Measurements from ENCODE around the gene TUBB2B.

GRCh38 chr6:3186974-3187382 is 40.5 kb downstream of the TUBB2B start:
- TF ChIP-seq, protein P1, sequence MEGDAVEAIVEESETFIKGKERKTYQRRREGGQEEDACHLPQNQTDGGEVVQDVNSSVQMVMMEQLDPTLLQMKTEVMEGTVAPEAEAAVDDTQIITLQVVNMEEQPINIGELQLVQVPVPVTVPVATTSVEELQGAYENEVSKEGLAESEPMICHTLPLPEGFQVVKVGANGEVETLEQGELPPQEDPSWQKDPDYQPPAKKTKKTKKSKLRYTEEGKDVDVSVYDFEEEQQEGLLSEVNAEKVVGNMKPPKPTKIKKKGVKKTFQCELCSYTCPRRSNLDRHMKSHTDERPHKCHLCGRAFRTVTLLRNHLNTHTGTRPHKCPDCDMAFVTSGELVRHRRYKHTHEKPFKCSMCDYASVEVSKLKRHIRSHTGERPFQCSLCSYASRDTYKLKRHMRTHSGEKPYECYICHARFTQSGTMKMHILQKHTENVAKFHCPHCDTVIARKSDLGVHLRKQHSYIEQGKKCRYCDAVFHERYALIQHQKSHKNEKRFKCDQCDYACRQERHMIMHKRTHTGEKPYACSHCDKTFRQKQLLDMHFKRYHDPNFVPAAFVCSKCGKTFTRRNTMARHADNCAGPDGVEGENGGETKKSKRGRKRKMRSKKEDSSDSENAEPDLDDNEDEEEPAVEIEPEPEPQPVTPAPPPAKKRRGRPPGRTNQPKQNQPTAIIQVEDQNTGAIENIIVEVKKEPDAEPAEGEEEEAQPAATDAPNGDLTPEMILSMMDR (IDR thresholded peaks at IDR 0.05; ENCODE audit: low read depth, low read length, missing input control), result no peak
- TF ChIP-seq REST (IDR thresholded peaks at IDR 0.05), result no peak
- no peak for TF ChIP-seq JUND (IDR thresholded peaks at IDR 0.05)
- TF ChIP-seq FOXA1 (IDR thresholded peaks at IDR 0.05), result no peak
- TF ChIP-seq EGR1 (IDR thresholded peaks at IDR 0.05; ENCODE audit: low read depth in 2 of 2), result no peak
- no peak for TF ChIP-seq RAD21 (IDR thresholded peaks at IDR 0.05)
- no peak for TF ChIP-seq TAF1 (conservative IDR thresholded peaks at IDR 0.05)
- TF ChIP-seq GABPA (IDR thresholded peaks at IDR 0.05 in 1 of 2, conservative IDR thresholded peaks at IDR 0.05 in 1 of 2), result no peak
- TF ChIP-seq, protein P2, sequence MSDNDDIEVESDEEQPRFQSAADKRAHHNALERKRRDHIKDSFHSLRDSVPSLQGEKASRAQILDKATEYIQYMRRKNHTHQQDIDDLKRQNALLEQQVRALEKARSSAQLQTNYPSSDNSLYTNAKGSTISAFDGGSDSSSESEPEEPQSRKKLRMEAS (IDR thresholded peaks at IDR 0.05), result no peak
- no peak for TF ChIP-seq SP1 (IDR thresholded peaks at IDR 0.05)
- TF ChIP-seq YY1 (IDR thresholded peaks at IDR 0.05), result no peak
- no peak for TF ChIP-seq FOXA2 (IDR thresholded peaks at IDR 0.05)
